PFSK-1 (cell line): ENCODE measurements around the gene SPR.

Source experiments
- POLR2AphosphoS5 ChIP-seq: IDR thresholded peaks from 2 replicates; pipeline ENCODE4 v1.6.1; 2012; ENCODE audit warnings: low read depth, mild to moderate bottlenecking, control low read depth, low read length, moderate library complexity
- TAF1 ChIP-seq: IDR thresholded peaks from 2 replicates; pipeline ENCODE4 v1.6.1; 2012; ENCODE audit warnings: low read length, control low read depth, borderline replicate concordance; ENCODE audit not compliant: insufficient read depth
- TF ChIP-seq, protein P1 (sequence below), 2 experiments: IDR thresholded peaks; 2 replicates each; pipeline versions ENCODE4 v1.6.1 to v1.8.0; 2011 to 2012; ENCODE audit warnings: low read depth in 2 of 2, low read length in 2 of 2, control low read depth in 1 of 2, inconsistent platforms in 1 of 2, mild to moderate bottlenecking in 1 of 2, moderate library complexity in 1 of 2; ENCODE audit not compliant: insufficient read depth in 1 of 2

DNA sequence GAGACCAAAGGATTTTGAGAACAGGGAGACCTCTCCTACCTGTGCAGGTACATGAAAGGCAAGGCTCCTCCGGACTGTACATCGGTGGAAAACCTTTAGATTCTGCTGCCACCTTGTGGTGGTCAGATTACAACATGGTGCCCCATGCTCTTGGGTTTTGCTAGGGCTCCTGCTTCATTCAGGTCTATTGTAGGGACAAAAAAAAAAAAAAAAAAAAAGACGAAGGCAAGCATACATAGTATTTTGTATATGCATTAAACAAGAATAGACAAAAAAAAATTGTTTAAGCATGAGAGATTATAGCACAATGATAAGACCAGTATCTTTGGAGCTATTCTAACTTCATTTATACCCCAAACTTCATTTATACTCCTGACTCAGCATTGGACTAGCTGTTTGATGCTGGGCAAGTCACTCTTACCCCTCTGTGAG is 27.4 kb upstream of the SPR start:
- TF ChIP-seq POLR2AphosphoS5, result no peak
- TF ChIP-seq TAF1, result no peak
- TF ChIP-seq, protein P1, sequence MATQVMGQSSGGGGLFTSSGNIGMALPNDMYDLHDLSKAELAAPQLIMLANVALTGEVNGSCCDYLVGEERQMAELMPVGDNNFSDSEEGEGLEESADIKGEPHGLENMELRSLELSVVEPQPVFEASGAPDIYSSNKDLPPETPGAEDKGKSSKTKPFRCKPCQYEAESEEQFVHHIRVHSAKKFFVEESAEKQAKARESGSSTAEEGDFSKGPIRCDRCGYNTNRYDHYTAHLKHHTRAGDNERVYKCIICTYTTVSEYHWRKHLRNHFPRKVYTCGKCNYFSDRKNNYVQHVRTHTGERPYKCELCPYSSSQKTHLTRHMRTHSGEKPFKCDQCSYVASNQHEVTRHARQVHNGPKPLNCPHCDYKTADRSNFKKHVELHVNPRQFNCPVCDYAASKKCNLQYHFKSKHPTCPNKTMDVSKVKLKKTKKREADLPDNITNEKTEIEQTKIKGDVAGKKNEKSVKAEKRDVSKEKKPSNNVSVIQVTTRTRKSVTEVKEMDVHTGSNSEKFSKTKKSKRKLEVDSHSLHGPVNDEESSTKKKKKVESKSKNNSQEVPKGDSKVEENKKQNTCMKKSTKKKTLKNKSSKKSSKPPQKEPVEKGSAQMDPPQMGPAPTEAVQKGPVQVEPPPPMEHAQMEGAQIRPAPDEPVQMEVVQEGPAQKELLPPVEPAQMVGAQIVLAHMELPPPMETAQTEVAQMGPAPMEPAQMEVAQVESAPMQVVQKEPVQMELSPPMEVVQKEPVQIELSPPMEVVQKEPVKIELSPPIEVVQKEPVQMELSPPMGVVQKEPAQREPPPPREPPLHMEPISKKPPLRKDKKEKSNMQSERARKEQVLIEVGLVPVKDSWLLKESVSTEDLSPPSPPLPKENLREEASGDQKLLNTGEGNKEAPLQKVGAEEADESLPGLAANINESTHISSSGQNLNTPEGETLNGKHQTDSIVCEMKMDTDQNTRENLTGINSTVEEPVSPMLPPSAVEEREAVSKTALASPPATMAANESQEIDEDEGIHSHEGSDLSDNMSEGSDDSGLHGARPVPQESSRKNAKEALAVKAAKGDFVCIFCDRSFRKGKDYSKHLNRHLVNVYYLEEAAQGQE (IDR thresholded peaks at IDR 0.05; ENCODE audit: insufficient read depth in 1 of 2, low read depth in 2 of 2, low read length in 2 of 2), result no peak
